Activated CD4-positive, alpha-beta T cell treated with anti-CD3 and anti-CD28 coated beads for 48 hours (primary cell): ENCODE measurements around the gene NTN3.
A peak's percentile ranks its signal among the peaks of the same experiment; 100 is the strongest.

Source experiments
- DNase-seq: peaks from one replicate; pipeline ENCODE4 v3.0.0-alpha.2; 2020

The NTN3 gene

DNA sequence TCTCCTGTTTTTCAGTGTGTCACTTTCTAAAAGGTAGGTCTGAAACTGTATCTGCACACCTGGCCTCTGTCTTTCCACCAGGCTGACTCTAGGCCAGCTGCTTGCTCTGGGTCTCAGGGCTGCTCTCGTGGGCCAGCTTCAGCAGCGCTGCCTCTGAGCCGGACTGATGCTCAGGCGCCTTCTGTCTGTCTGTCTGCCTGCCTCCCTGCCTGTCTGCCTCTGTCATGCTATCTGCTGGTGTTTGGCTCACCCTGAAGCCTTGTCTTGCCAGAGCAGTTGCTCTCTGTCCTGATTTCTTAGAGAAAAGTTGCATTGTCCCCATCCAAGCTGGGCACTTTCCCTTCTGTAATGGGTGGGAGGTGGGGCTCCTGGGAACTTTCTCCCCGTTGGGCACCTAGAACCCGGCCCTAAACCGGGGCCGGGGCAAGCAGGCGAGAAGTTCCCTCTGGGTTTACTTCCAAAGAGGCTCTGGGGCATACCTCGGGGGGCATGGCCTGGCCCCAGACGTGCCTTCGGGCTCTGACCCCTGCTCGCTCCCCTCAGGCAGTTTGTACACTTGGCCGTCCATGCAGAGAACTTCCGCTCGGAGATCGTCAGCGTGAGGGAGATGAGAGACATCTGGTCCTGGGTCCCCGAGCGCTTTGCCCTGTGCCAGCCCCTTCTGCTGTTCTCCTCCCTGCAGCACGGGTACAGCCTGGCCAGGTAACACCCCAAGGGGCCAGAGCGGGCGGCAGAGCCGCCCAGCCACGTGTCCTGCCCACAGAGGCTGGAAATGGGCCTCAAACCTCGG, 26.8 kb downstream of the NTN3 start:
- no peak for DNase-seq

DNA sequence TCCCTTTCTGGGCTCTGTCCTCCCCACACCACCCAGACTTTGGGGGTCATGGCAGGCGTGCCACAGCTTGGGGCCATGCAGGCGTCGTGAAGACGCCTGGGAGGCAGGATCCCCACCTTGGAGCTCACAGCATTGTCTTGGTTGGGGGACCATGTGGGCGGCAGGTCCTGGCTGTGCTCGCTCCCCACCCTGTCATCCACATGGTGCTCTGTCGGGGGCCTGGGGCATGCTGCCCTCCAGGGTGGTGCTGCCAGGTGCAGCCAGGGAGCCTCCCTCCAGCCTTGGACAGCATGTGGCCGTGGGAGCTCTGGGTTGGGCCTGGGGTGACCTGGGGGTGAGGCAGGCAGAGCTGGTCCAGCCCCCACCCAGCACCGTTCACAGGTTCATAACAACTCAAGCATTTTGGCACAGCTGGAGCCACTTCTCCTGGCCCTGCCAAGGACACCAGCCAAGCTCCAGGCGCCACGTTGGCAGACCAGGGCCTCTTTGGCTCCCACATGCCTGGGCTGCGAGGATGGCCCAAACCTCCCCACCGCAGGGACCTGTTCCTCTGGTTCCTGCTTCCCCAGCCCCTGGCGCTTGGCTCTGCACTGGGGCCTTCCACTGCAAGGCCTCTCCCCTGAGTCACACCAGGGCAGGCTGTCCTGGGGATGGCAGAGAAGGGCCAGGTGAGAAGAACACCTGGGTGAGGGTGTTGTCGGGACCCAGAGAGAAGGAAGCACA, 27.6 kb downstream of the NTN3 start:
- no peak for DNase-seq

DNA sequence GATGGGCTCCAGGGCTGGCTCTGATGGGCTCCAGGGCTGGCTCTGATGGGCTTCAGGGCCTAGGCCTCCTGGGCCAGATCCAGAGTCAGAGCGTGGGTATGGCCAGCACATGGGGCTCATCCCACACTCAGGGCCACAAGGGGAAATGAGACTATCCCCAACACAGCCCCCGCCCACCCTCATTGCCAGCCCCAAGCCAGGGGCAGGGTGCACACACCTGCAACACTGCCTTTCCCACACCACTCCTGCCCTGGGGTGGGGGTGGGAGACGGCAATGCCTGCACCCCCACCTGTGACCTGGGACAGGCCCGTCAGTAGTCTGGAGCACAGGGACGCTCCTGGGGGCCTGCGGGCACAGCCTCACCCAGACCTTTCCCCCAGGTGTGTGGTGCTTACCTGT, 28.4 kb downstream of the NTN3 start:
- DNase-seq: no peak

DNA sequence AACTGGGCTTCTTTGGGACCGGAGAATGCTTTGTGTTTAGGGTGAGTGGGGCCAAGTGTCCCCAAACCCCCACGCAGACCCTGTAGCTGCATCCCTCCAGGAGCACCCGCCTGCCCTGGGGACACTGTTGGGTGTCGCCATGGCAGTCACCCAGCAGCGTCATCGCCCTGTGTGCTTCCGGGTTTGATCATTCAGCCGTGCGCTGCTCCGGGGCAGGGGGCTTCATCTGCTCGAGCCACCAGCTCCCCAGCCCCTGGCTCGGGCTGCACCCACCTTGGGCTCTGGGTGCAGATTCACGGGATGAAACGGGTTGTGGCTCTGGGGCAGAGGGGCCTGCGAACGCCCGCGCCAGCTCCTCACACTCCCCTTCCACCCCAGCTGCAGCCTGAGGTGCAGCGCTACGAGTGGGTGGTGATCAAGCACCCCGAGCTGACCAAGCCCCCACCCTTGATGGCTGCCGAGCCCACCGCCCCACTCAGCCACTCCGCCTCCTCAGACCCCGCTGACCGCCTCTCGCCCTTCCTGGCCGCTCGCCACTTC, 28.9 kb downstream of the NTN3 start:
- DNase-seq: no peak

DNA sequence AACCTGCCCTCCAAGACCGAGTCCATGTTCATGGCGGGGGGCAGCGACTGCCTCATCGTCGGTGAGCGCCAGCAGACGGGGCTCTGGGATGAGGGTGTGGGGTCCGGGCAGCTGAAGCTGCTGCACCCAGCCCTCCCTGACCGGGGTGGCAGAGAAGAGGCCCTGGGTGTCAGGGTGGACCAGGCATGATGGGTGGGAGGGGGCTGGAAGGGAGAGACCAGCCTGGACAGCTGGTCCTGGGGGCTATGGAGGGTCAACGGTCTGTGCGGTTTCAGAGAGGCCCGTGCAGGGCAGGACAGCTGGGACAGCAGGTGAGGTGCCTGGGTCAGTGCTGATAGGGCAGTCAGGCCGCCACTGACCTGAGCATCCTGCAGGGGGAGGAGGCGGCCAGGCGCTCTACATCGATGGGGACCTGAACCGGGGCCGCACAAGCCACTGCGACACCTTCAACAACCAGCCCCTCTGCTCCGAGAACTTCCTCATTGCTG, 29.4 kb downstream of the NTN3 start:
- no peak for DNase-seq

DNA sequence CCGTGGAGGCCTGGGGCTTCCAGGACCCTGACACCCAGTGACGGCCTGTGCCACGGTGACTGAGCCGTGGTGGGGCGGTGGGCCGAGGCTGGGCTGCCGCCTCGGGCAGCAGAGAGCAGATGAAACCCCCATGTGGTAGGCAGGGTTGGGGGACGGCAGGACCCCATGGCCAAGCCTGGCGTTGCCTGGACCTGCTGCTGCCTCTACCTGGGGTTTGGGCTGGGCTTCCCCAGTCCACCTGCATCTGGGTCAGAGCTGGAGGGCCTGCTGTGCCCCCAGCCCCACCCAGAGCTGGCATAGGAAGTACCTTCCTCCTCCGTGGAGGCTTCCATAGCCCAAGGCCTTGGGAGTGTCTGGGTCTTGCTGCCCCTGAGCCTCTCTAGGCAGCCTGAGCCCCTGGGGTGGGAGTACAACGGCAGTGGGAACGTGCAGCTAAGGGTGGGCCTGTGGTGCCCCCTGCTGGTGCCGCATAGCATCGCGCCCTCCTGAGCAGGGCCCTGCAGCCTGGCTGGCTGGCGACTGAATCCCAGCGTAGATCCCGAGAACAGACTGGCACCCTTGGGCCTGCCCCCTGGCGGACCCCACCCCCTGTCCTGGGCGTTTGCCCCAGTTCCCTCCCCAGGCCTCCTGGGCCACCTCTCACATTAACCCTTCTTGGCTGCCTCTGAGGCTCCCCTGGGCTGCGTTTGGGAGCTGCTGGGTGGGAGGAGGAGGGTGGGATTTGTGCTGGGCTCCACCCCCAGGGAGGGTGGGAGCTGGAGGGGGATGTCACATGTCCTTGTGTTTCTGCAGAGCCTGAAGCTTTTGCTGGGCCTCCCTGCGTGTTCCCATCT, 30.0 kb downstream of the NTN3 start:
- peak; percentile 87 for DNase-seq

DNA sequence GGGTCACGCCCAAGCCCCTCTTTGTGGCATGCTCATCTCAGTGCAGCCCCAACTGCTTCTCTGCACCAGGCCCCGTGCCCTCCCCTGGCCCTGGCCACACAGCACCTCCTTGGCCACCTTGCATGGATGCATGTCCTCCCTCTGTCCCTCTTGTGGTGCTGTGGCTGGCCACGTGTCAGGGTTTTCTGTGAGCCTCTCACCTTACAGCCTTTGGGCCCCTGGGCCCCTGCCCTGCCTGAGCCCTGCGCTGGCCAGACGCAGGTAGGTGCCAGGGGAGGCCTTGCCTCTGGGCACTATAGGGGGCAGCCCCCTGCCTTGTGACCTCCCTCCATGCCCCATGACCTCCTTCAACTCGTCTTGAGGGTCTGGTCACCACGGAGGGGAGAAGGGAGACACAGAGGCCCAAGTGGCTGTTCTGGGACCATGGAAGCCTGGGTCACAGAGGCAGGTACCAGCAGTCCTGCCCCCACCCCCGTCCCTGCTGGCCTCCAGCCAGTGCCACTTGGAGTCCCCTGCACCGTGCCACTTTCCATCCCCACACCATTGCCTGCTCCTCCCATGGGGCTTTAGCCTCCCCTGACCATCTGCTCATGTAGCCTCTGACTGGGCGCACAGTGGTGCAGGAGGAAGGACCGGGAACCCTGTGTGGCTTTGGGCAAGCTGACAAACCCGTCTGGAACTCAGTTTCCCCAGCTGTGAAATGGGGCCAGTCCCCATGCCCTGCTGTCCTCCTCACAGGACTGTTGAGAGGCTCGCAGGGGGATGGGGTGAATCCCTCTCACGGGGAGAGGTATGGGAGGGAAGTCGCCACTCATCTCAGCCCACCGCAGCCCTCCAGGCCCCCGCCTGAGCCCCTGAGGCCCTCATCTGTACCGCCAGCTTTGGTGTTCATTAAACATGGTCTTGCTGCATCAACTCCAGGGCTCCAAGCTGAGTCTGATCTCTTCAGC, 31.1 kb downstream of the NTN3 start:
- no peak for DNase-seq

DNA sequence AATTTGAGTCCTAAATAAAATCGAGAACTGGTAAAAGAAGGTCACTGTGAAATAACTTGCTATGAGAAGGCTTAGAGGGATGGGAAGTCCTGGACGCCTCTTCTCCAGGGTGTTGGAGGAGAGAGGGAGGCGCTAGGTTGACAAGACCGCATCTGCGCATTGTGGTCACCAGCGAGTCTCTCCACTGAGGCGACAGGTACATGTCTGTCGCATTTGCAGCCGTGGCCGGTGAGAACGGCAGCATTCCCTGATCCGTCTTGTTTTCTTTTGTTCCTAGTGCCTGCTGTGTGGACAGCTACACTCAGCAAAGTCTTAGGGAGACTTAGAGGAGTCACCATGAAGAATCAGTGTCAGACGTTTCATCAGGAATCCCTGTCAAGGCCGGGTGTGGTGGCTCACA, 34.6 kb downstream of the NTN3 start:
- DNase-seq: no peak

DNA sequence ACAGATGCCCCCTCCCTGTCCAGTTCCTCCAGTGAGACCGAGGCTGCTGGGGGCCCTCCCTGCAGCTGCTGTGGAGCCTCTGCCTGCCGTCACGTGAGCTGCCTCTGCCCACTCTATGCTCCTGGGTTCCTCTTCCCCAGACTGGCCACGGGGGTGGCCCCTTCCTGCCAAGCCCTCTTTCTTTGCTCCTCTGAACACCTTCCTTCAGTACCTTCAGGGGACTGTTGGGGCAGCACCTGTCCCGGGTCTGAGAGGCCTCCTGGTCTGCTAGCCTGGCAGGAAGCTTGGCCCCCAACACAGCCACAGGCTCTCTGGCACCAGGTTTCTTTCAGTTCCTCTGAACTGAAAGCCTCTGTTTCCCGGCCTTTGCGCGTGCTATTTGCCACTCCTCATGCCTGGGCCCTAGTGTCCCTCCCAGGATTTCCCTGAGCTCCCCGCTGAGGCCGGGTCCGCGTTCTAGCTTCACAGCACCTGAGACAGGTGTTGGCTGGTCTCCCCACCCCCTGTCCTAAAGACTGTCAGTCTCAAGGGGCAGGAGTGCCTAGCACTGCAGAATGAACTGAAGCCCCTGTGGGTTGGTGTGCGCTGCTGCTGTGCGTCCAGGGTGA, 36.1 kb downstream of the NTN3 start:
- DNase-seq: no peak

DNA sequence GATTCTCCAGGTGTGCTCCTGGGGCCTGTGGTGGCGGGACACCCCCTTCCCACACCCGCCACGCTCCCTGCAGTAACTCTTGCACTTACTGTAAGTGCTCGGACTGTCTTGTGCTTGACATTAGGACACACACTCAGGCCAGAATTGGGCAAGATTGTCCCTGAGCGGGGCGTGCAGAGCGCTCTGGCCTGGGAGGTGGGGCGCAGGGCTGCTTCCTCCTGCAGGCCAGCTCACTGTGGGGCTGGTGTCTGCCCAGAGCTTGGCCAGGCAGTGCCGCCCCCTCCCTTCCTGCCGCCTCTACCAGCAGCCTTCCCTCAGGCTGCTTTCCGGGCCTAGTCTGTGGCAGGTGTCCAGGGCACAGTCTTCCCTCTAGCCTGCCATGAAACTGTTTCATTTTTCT, 36.6 kb downstream of the NTN3 start:
- no peak for DNase-seq

DNA sequence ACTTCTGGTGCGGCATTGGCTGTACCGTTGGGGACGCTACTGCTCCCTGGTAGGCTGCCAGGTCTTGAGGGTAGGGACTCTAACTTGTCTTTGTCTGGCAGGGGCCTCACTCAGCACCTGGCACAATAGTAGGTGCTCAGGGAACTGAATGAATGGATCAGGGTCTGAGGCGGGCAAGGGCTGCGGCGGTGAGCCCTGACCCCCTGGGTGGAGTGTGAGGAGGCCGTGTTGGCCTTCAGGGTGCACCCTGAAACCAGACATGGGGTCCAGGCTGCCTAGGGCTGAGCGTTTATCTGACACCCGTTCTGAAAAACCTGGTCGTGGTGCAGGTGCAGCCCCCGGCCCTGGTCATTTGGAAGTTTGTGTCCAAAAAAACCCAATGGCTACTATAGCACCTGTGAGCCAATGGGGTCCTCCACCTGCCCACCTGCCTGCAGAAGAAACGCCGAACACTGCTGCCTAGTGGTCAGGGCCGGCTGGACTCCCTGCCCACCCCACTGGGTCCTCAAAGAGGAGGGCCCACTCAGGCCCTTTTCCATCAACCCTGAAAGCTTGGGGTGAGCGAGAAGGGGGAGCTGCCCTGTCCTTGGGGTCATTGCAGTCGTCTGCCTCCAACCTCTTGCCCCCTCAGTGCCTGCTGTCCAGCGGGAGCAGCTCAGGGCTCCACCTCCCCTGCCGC, 37.8 kb downstream of the NTN3 start:
- DNase-seq: no peak

DNA sequence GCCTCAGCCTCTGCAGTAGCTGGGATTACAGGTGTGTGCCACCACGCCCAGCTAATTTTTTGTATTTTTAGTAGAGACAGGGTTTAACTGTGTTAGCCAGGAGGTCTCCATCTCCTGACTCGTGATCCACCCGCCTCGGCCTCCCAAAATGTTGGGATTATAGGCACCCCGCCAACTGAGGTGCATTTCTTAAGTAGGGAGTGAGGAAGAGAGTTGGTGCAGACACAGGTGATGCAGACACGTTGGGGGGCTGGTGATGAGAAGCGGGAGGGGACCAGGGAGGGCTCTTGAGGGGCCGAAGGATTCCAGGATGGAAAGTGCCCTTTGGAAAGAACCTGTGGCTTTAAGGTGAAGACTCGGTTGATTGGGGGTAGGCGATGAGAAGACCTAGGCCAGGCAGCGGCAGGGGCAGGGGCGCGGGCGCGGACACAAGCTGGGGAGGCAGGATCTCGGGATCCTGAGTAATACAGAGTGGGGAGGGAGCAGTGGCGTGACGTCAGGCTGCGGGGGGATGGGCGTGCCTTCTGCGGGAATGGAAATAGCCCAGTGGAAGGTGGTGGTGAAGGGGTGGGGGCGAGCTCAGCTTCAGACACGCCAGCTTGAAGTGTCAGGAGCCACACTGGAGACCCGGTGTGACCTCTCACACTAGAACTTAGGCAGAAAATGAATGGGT, 40.2 kb downstream of the NTN3 start:
- no peak for DNase-seq

DNA sequence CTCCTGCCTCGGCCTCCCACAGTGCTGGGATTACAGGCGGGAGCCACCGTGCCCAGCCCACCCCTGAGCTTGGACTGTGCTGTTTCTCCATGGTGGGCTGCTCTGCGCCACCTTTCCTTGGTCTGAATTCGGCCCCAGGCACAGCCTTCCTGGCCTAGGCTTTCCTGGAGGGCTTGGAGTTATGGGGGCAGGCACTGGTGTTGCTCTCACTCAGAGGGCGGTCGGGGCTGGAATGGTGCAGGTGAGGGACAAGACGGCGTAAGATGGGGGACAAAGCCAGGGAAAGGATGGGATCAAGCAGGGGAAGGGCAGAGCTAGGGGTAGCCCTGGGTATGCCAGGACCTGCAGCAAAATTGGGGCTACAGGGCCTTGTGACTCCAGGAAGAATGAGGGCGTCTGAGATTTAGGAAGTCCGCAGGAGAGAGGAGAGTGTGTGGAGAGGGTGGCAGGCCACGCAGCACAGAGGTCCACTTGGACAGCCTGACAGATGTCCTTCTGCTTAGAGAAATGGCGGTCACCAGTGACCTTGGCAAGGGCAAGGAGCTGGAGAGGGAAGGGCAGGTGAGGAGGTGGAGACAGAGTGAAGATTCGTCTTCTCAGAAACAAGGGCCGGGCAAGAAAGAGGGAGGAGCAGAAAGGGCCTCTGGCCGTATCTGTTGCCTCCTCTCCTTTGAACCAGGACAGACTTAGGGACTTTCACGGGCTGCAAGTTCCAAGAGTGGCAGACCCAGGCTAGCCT, 41.1 kb downstream of the NTN3 start:
- DNase-seq: no peak

DNA sequence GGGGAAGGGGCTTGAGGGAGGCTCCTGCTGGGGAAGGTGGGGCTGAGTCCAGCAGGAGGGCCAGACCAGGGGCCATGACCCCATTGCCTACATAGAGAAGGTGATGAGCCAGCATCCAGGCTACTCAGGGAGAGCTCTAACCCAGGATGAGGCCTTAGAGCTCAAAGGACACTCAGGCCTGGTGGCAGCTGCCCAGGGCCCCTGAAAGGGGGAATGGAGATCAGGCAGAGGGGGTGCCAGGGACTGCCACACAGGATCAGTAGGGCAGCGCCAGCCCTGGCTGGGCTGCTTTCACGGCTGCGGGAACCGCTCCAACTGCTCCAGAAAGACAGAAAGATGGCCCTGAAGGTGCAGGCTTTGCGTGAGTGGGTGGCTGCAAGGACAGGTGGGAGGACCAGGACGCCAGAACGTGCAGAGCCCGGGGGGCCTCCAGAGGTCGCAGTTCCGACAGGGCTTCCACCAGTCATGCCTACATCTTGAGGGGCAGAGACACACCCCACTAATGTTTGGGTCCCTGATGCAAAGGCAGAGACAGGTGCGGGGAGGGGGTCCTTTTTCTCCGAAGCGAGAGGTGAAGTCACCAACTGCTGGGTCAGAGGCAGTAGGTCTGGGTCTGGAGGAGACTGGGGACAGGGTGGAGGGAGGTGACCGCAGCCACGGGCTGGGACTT, 41.8 kb downstream of the NTN3 start:
- DNase-seq: no peak

DNA sequence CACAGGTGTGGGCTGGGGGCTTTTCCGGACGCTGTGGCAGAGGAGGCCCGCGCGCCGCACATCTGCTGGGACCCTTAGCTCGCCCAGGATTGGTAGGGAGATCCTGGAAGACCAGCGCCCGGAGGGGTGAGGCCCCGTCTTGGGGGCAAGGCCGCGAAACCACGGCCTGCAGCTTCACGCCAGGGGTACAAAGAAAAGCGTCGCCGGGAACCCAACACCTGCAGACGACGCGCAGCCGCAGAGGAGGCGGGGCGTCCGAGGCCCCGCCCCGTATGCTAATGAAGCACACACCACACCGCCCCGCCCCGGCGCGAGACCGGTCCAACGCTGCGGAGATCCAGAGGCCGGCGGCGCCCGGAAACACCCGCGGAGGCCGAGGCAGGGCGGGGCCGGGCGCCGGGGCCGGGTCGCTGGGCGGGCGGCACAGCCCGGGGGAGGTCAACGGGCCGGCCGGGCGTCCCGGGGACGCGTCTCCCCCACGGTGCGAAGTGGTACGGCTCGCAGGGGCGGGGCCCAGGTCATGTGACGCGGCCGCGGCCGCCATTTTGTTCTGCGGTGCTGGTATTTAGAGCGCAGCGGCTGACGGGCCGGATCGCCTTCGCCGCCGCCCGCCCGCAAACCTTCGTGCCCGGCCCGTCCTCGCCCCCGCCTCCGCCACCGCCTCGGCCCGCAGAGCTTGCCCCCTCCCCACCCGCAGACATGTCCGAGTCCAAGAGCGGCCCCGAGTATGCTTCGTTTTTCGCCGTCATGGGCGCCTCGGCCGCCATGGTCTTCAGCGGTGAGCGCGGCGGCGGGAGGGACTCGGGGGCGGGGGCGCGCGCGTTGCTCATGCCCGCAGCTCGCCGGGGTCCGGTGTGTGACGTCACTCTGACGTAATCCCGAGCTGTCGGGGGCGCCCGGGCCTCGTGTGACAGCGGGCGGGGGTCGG, 42.6 kb downstream of the NTN3 start, which contains the start of gene ATP6V0C:
TSS of gene ATP6V0C (plus strand) at position 548 of the 928 bp plus-strand sequence. CDS start at position 700, 152 bp downstream.
- peak; percentile 93 for DNase-seq

DNA sequence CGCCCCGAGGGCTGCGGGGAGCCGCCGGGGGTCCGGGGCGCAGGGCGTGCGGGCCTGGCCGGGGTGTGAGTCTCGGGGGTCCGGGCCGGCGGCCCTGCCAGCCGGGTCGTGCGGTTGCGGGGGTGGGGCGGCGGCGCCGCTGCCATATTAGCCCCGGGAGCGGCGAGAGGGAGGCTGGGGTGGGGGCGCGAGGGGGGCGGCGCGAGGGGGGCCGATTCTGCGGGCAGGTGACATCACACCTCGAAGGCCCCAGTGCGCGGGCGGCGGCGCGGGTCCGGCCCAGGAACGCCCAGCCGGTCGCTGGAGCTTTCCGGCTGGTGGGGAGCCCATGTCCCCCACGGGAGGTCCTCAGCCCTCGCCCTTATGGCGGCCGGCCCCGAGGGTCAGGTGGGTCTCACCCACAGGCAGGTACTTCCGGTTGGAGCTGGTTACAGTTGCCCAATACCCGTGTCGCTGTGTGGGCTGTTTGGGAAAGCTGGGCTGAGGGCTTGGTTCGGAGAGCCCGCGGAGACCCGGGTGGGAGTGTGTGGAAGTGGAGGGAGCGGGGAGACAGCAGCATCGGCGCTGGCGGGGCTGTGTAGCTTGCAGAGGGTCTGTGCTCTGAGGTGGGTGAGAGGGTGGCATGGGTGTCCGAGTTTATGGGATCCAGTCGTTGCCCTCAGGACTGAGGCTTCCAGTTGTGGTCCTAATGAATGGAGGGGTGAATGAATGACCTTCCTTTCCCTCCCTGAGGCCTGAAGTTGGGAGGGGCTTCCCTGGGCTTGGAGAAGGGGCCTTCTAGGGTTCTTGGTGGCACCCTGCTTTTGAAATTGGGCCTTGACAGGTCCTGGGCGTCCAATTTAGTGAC, 43.5 kb downstream of the NTN3 start:
- DNase-seq: peak; percentile 49
